ENCODE data around the gene OR6A2. TPM values are rescaled to one million over a fixed set of nuclear protein-coding genes. Genes with fewer than 3 reads are reported as not detected.

Gene OR6A2
- polyA plus RNA-seq, 1 donor, result 0.03 TPM

Other genes with a start within 250 kb of the OR6A2 start
- 28.5 TPM for gene RRP8, start 196.1 kb downstream of the OR6A2 start, polyA plus RNA-seq
- 133 TPM for gene ILK, start 195.9 kb downstream of the OR6A2 start, polyA plus RNA-seq
- 91.0 TPM for gene TAF10, start 187.5 kb downstream of the OR6A2 start, polyA plus RNA-seq
- 310 TPM for gene TPP1, start 180.3 kb downstream of the OR6A2 start, polyA plus RNA-seq
- 17.1 TPM for gene DCHS1, start 143.9 kb downstream of the OR6A2 start, polyA plus RNA-seq
- 58.3 TPM for gene MRPL17, start 116.3 kb downstream of the OR6A2 start, polyA plus RNA-seq
- gene OR2AG2, start 27.7 kb downstream of the OR6A2 start, polyA plus RNA-seq, result 0.06 TPM
- 0.07 TPM for gene OR2AG1, start 16.7 kb downstream of the OR6A2 start, polyA plus RNA-seq
- not detected for gene OR10A5, start 46.0 kb upstream of the OR6A2 start, polyA plus RNA-seq
- gene OR10A2, start 63.4 kb upstream of the OR6A2 start, polyA plus RNA-seq, result 0.04 TPM
- not detected for gene OR10A4, start 76.9 kb upstream of the OR6A2 start, polyA plus RNA-seq
- gene OR2D2, start 92.8 kb upstream of the OR6A2 start, polyA plus RNA-seq, result not detected
- gene OR2D3, start 121.3 kb upstream of the OR6A2 start, polyA plus RNA-seq, result not detected
- gene ZNF215, start 126.7 kb upstream of the OR6A2 start, polyA plus RNA-seq, result 5.5 TPM
- 7.7 TPM for gene ZNF214, start 220.7 kb upstream of the OR6A2 start, polyA plus RNA-seq
- gene NLRP14, start 220.8 kb upstream of the OR6A2 start, polyA plus RNA-seq, result 0.82 TPM